ENCODE results near the gene CD4. TPM values are rescaled to one million over a fixed set of nuclear protein-coding genes. Genes with fewer than 3 reads are reported as not detected.

Gene CD4
- total and polyA plus RNA-seq, 2 donors (not counting 3 experiments of a cell fraction or from before 2014, with no cell fraction given), result not detected

- intact Hi-C loops (cut with micrococcal nuclease), result no loop called here
- Histone ChIP-seq H3K36me3 (ENCODE audit: control insufficient read depth in 2 of 2, extremely low read depth in 1 of 2, insufficient read depth in 2 of 2, low read length in 2 of 2) (no peaks in the 10 kb centered on the region), H3K79me2 (ENCODE audit: control insufficient read depth, insufficient read depth, low read length) (no peaks in the 10 kb centered on the region), H2AFZ (ENCODE audit: low read depth, low read length) (no peak overlapping the region), H4K20me1 (replicated peaks; ENCODE audit: control insufficient read depth, extremely low read depth, insufficient read depth, low read length) (no peaks in the 10 kb centered on the region), H3K4me1 (ENCODE audit: control insufficient read depth, extremely low read depth, insufficient read depth, low read length) (no peaks in the 10 kb centered on the region), H3K9ac (replicated peaks; ENCODE audit: extremely low read depth, insufficient read depth, low read length) (no peak overlapping the region), H3K9me1 (replicated peaks; ENCODE audit: control insufficient read depth, extremely low read depth, insufficient read depth, low read length) (no peaks in the 10 kb centered on the region), H3K27me3 (ENCODE audit: control insufficient read depth in 2 of 2, insufficient read depth in 2 of 2, low read length in 2 of 2) (peaks cover 0 to 11% of the 10 kb centered on the region in 2 experiments), H3K4me2 (ENCODE audit: insufficient read depth, low read length) (no peak overlapping the region), H3K4me3 (replicated peaks in 1 of 3; ENCODE audit: insufficient read depth in 1 of 3, low read depth in 1 of 3, low read length in 3 of 3) (no peak overlapping the region), H3K27ac (ENCODE audit: insufficient read depth, low read depth, low read length) (no peak overlapping the region), H3K9me3 (replicated peaks; ENCODE audit: control insufficient read depth, insufficient read depth, low read length) (no peaks in the 10 kb centered on the region)
- FAIRE-seq (no peak), DNase-seq (ENCODE audit: low read depth, low spot score) (no peak)
- ChIA-PET POLR2A (no interaction called here), CTCF (interaction anchor here (1.0 to 1.1 kb wide), 2 partner anchors 44 to 58 kb away, joined by 3 to 6 read pairs; partner anchors contain the start of gene MLF2)
- BruUV-seq (replicated peaks), result no TSS peak
- dilution Hi-C loops (cut with MboI; ENCODE audit: extremely low pct_ligation_motif_present, low sequenced_read_pairs), result no loop called here
- TF ChIP-seq MAX (IDR thresholded peaks at IDR 0.05; ENCODE audit: insufficient read depth, insufficient read length) (no peak), FOS (IDR thresholded peaks at IDR 0.05; ENCODE audit: borderline replicate concordance, insufficient read depth, low read length) (no peak), POLR2A (IDR thresholded peaks at IDR 0.05; ENCODE audit: low read depth, low read length) (no peak), POLR2AphosphoS5 (IDR thresholded peaks at IDR 0.05; ENCODE audit: insufficient read depth, low read depth, low read length) (no peak), EZH2 (IDR thresholded peaks at IDR 0.05; ENCODE audit: borderline replicate concordance, low read depth, low read length, severe bottlenecking) (no peak), GATA2 (IDR thresholded peaks at IDR 0.05; ENCODE audit: insufficient read depth, insufficient read length, low read depth, low read length) (no peak), MYC (IDR thresholded peaks at IDR 0.05; ENCODE audit: low read depth, low read length) (no peak), CTCF (IDR thresholded peaks at IDR 0.05; ENCODE audit: extremely low read depth in 1 of 2, insufficient read depth in 1 of 2, low read depth in 1 of 2, low read length in 2 of 2) (no peak), JUN (IDR thresholded peaks at IDR 0.05; ENCODE audit: borderline replicate concordance, insufficient read depth, insufficient read length, low read depth) (no peak)
These were observed 21.4 kb downstream of the CD4 start for GRCh38 chr12:6810758-6811157.
